HG03469 (cell line): ENCODE measurements around the gene PRKAR1B.

Source experiments
- ATAC-seq: cut with Tn5 transposase; IDR thresholded peaks from one replicate; pipeline ENCODE4 v1.9.1; 2021; ENCODE audit warnings: mild to moderate bottlenecking, moderate library complexity, moderate number of reproducible peaks; ENCODE audit not compliant: unreplicated experiment

PRKAR1B gene

DNA sequence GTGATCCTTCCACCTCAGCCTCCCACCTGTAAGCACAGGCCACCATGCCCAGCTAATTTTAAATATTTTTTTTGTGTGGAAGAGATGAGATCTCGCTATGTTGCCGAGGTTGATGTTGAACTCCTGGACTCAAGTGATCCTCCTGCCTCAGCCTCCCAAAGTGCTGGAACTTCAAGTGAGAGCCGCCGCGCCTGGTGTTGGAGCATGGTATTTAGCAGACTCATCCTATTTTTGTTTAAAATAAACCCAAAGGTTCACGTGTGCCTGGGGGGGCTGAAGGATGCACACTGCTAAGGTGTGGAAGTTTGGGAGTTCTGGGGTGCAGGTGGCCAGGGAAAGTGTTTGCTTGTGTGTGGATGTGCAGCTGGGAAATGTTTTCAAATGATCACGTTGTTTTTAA lies 225.6 kb downstream of the PRKAR1B start:
- ATAC-seq, result no peak

DNA sequence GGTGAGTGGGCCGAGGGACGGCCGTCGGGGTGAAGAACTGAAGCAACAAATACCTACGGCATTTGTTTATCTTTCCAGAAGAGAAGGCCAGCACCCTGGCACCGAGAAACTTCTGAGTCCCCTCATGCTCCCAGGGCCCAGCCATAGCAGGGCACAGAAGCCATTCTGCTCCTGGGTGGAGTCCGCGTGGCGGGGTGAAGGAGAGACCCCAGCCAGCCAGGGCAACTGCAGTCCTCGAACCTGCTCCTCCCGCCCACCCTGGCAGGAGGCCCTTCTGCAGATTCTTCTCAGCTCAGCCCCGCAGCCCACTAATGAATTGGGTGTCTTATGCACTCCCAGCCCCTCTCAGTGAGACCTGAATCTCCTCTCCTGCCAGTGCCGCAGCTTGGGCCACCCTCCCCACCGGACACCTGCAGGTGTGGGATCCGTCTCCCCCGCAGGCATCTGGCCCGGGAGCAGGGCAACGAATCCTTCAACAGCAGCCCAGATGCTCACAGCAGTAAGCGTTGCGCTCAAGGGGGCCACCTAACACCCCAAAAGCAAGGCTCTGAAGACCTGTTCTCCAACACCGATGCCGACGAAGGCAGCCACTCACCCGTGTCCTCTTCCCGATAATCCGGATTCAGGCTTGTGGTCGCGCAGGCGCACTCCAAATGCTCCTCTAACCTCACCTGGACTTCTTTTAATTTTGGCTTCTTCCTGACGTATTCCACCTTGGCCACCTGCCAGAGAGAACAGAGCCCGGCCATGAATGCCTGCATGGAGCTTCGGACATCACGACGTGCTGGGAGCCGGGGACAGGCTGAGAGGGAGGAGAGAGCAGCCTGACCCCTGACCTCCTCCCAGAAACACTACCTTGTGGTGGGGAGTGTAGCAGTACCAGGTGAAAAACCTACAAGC lies 226.3 kb downstream of the PRKAR1B start:
- ATAC-seq, result no peak

DNA sequence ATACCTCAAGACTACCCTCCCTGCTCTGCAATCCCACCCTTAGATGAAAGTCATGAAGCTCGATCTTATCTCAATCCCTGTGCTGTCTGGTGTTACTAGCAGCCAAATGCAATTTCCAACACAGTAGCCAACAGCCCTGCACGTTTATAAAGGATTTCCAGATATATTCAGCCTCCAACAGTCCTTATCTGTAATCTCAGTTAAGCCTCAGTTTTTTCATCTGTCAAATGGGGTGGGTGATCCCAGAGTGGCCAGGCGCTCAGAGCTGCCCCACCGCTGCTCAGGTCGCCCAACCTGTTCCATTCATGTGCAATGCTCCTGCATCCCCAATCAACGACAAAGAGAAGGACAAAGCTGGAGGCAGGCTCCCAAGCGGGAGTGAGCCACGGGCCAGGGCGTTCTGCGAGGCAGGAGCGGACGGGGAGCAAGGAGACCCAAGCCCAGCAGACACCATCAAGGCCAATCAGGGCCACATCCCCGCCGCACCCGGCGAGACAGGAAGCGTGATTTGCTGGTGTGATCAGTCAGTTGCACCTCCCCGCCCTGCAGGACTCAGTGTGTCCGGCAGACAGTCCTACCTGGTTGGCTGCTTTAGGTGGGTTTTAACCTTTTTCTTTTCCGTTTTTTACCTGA lies 227.1 kb downstream of the PRKAR1B start:
- ATAC-seq, result no peak
